HepG2 (cell line): ENCODE data around the gene MXI1. TPM values are rescaled to one million over a fixed set of nuclear protein-coding genes. Genes with fewer than 3 reads are reported as not detected.

Source experiments
- ATAC-seq: fragments of 200-7000 bp; cut with Tn5 transposase; 3 replicates; pipeline ENCODE4 v1.9.1; 2020; ENCODE audit warnings: mild to moderate bottlenecking, moderate library complexity
- BruUV-seq: library from RNA; stranded (reverse); fragments of 400-500 nt; replicated peaks from 2 replicates; lab custom pipeline; 2021; lab: Mats Ljungman, UMichigan
- CTCF ChIA-PET: fragments of 300-600 bp; formaldehyde crosslinking; extraction: SDS; loops from one replicate; lab custom pipeline; 2021; ENCODE audit warnings: low total read pairs, inconsistent platforms, low intra/inter-chr PET ratio; lab: Yijun Ruan, JAX
- POLR2A ChIA-PET: fragments of 350-600 bp; sonication (Branson Sonifier 250); formaldehyde crosslinking; loops from one replicate; lab custom pipeline; 2020; ENCODE audit warnings: antibody characterized with exemption, inconsistent platforms; lab: Yijun Ruan, JAX
- DNase-seq: peaks from one replicate; pipeline ENCODE4 v3.0.0-alpha.2; 2015; ENCODE audit warnings: low spot score
- FAIRE-seq: peaks from 3 replicates; lab custom pipeline; 2011; peaks lifted over from hg19 to GRCh38; lab: Jason Lieb, UNC
- H2AFZ ChIP-seq: one replicate; pipeline ENCODE4 v1.6.1; 2011; ENCODE audit warnings: low read length, inconsistent platforms
- H3K27ac ChIP-seq: fragments of 300-600 bp; 3 replicates; pipeline ENCODE4 v1.8.0; 2011; ENCODE audit warnings: mixed run types, mild to moderate bottlenecking, mixed read lengths, low read length, inconsistent platforms; ENCODE audit not compliant: insufficient read depth; ENCODE audit errors: extremely low read length
- H3K27me3 ChIP-seq, 2 experiments: fragments of 200-600 bp in 1 of 2; 2 replicates in 1 of 2; 3 replicates in 1 of 2; pipeline versions ENCODE4 v1.6.0 to v1.8.0; 2011; ENCODE audit warnings: low read length in 2 of 2, mild to moderate bottlenecking in 2 of 2, moderate library complexity in 2 of 2, inconsistent platforms in 1 of 2; ENCODE audit not compliant: insufficient read depth in 2 of 2, control insufficient read depth in 1 of 2
- H3K36me3 ChIP-seq, 2 experiments: fragments of 200-600 bp in 1 of 2; replicated peaks in 1 of 2; 2 replicates in 1 of 2; 3 replicates in 1 of 2; pipeline versions ENCODE4 v1.5.1 to v1.8.0; 2011; ENCODE audit warnings: low read length in 2 of 2, inconsistent platforms in 1 of 2; ENCODE audit not compliant: insufficient read depth in 2 of 2, control insufficient read depth in 1 of 2
- H3K4me1 ChIP-seq: 2 replicates; pipeline ENCODE4 v1.5.1; 2012; ENCODE audit warnings: low read length, inconsistent platforms; ENCODE audit not compliant: insufficient read depth
- H3K4me2 ChIP-seq: 2 replicates; pipeline ENCODE4 v1.6.0; 2011; ENCODE audit warnings: low read depth, low read length, inconsistent platforms
- H3K4me3 ChIP-seq, 3 experiments: fragments of 200-600 bp in 1 of 3; sonication (generic), shearing (Covaris generic) in 1 of 3; replicated peaks in 1 of 3; 2 replicates each; pipeline ENCODE4 v1.5.1; 2011 to 2016; ENCODE audit warnings: low read length in 3 of 3, inconsistent platforms in 2 of 3, low read depth in 2 of 3, mild to moderate bottlenecking in 2 of 3, control low read depth in 1 of 3, mixed read lengths in 1 of 3; ENCODE audit not compliant: insufficient read depth in 1 of 3
- H3K79me2 ChIP-seq: one replicate; pipeline ENCODE4 v1.6.1; 2011; ENCODE audit warnings: low read length, inconsistent platforms; ENCODE audit not compliant: insufficient read depth
- H3K9ac ChIP-seq: 2 replicates; pipeline ENCODE4 v1.6.0; 2011; ENCODE audit warnings: mild to moderate bottlenecking, low read depth, low read length, inconsistent platforms; ENCODE audit not compliant: insufficient read depth
- H3K9me3 ChIP-seq: 2 replicates; pipeline ENCODE4 v1.5.1; 2012; ENCODE audit warnings: mild to moderate bottlenecking, low read length
- H4K20me1 ChIP-seq: 2 replicates; pipeline ENCODE4 v1.6.0; 2011; ENCODE audit warnings: inconsistent platforms, mild to moderate bottlenecking, low read length, moderate library complexity; ENCODE audit not compliant: insufficient read depth
- FOXA3 ChIP-seq: IDR thresholded peaks from 2 replicates; pipeline ENCODE4 v1.6.1; 2016; ENCODE audit warnings: missing genetic modification reagents, missing compliant biosample characterization
- HMGXB4 ChIP-seq, 2 experiments: sonication (generic) in 1 of 2; formaldehyde crosslinking in 1 of 2; IDR thresholded peaks; 2 replicates each; pipeline versions ENCODE4 v1.4.0 to v1.6.1; 2018 to 2020; ENCODE audit warnings: missing genetic modification reagents in 2 of 2, borderline replicate concordance in 1 of 2, low read depth in 1 of 2, mild to moderate bottlenecking in 1 of 2, missing biosample characterization in 1 of 2
- MAFK ChIP-seq, 2 experiments: IDR thresholded peaks in 1 of 2; conservative IDR thresholded peaks in 1 of 2; 2 replicates each; pipeline ENCODE4 v1.6.1; 2011; ENCODE audit warnings: improper control_type of control experiment in 2 of 2, low read length in 2 of 2
- MZF1 ChIP-seq: sonication (generic); formaldehyde crosslinking; IDR thresholded peaks from 2 replicates; pipeline ENCODE4 v1.8.1; 2023; ENCODE audit warnings: mild to moderate bottlenecking, missing genetic modification reagents, borderline replicate concordance
- SALL2 ChIP-seq: sonication (generic); formaldehyde crosslinking; IDR thresholded peaks from 2 replicates; pipeline ENCODE4 v1.8.1; 2023; ENCODE audit warnings: mild to moderate bottlenecking, missing genetic modification reagents, inconsistent platforms
- TEAD2 ChIP-seq: sonication (generic); formaldehyde crosslinking; IDR thresholded peaks from 2 replicates; pipeline ENCODE4 v1.9.0; 2021; ENCODE audit warnings: missing genetic modification reagents
- YEATS4 ChIP-seq: sonication (generic); formaldehyde crosslinking; IDR thresholded peaks from 2 replicates; pipeline ENCODE4 v1.4.0; 2020; ENCODE audit warnings: missing genetic modification reagents, borderline replicate concordance
- ZNF10 ChIP-seq: sonication (generic); formaldehyde crosslinking; IDR thresholded peaks from 2 replicates; pipeline ENCODE4 v1.4.0; 2020; ENCODE audit warnings: mild to moderate bottlenecking, low read depth, missing genetic modification reagents, borderline replicate concordance
- ZNF335 ChIP-seq: sonication (generic); formaldehyde crosslinking; IDR thresholded peaks from 2 replicates; pipeline ENCODE4 v1.4.0; 2020; ENCODE audit warnings: missing genetic modification reagents
- ZNF567 ChIP-seq: sonication (generic); formaldehyde crosslinking; IDR thresholded peaks from 2 replicates; pipeline ENCODE4 v1.8.1; 2023; ENCODE audit warnings: mild to moderate bottlenecking, missing genetic modification reagents, borderline replicate concordance
- ZNF607 ChIP-seq: sonication (generic); formaldehyde crosslinking; IDR thresholded peaks from 2 replicates; pipeline ENCODE4 v1.5.1; 2020; ENCODE audit warnings: missing genetic modification reagents, mild to moderate bottlenecking, borderline replicate concordance
- in situ Hi-C: cut with HindIII; loops from 2 replicates; pipeline ENCODE4 v1.10.0; 2017; ENCODE audit warnings: low pct_unique_long_range_greater_than_20kb; ENCODE audit not compliant: extremely low pct_ligation_motif_present
- intact Hi-C: fragments of 100-400 bp; cut with micrococcal nuclease; formaldehyde crosslinking; loops from one replicate; pipeline ENCODE4 v1.10.0; 2022; ENCODE audit not compliant: unreplicated experiment
- polyA plus RNA-seq, 8 experiments: library from polyadenylated mRNA; depleted of rRNA in 3 of 8; stranded (reverse) in 7 of 8; unstranded in 1 of 8; fragments of >200 nt; fragmentation: Illumina TruSeq in 4 of 8; extraction: Trizol in 4 of 8; gene quantifications; 2 replicates each; pipeline versions ENCODE4 v1.2.1 to v1.2.3, GENCODE V29; 2011 to 2016; ENCODE audit warnings: low read depth in 4 of 8, missing spikeins in 1 of 8, mixed read lengths in 1 of 8; ENCODE audit not compliant: insufficient read depth in 1 of 8
- total RNA-seq, 5 experiments: library from RNA; depleted of rRNA; stranded (reverse); fragments of >200 nt; fragmentation: Illumina TruSeq; extraction: Trizol; gene quantifications; 2 replicates each; pipeline ENCODE4 v1.2.3, GENCODE V29; 2016; ENCODE audit warnings: low read depth in 1 of 5

Gene MXI1
- total and polyA plus RNA-seq, 2 of the 13 experiments (the other 11 are each of a cell fraction or from before 2014, with no cell fraction given): 6.6 to 22.0 TPM

- Histone ChIP-seq H3K36me3 (no peaks in the 10 kb centered on the region; a peak in 2 of 5 replicates), H3K79me2 (peaks cover 10% of the 10 kb centered on the region), H2AFZ (no peak overlapping the region), H3K4me3 (no peak overlapping the region), H3K27me3 (no peaks in the 10 kb centered on the region; a peak in 1 of 5 replicates), H3K9me3 (no peaks in the 10 kb centered on the region), H3K4me2 (no peak overlapping the region), H3K4me1 (peaks cover 43% of the 10 kb centered on the region), H4K20me1 (peaks cover 10% of the 10 kb centered on the region; the same call in 1 of the 2 replicates), H3K27ac (no peak overlapping the region), H3K9ac (no peak overlapping the region)
- FAIRE-seq: no peak
- POLR2A ChIA-PET: interaction anchor here (1.8 kb wide), 1 partner anchor 31 kb away, joined by 3 read pairs; the partner anchor contains the start of gene SMNDC1
- ATAC-seq: no peak
- no peak for DNase-seq
- no TSS peak for BruUV-seq
- intact Hi-C loops: no loop called here
- in situ Hi-C loops: no loop called here
- TF ChIP-seq FOXA3 (CRISPR knock-in tag) (no peak), SALL2 (CRISPR knock-in tag) (no peak), TEAD2 (no peak), YEATS4 (no peak), ZNF567 (CRISPR knock-in tag) (no peak), MAFK (conservative IDR thresholded peaks at IDR 0.05 in 1 of 2, IDR thresholded peaks at IDR 0.05 in 1 of 2; ENCODE audit: low read length in 2 of 2) (no peak), HMGXB4 (CRISPR knock-in tag; IDR thresholded peaks at IDR 0.05; ENCODE audit: borderline replicate concordance in 1 of 2, low read depth in 1 of 2) (no peak), ZNF607 (CRISPR knock-in tag) (no peak), ZNF10 (no peak), ZNF335 (CRISPR knock-in tag) (no peak), MZF1 (no peak)
- CTCF ChIA-PET: no interaction called here
These were observed 66.7 kb downstream of the MXI1 start for GRCh38 chr10:110274072-110274627.
